ENCODE measurements around the gene ADI1. TPM values are rescaled to one million over a fixed set of nuclear protein-coding genes. Genes with fewer than 3 reads are reported as not detected.

ADI1 gene
- 100 to 1,000 TPM; 100 to 204 (median 175) TPM for total RNA-seq
- polyA plus RNA-seq = 100 to 1,000 TPM in 1 of 2 donors, 10 to 100 TPM in 1; 49.2 to 126 TPM
- long read RNA-seq, donor 1, transcript ADI1-201 (4 exons, 2,391 nt) = major isoform, 336 of 350 reads
- long read RNA-seq, donor 1, partial matches to known transcripts = 3 of 350 reads
- long read RNA-seq, donor 1, other reads (novel, unspliced or antisense) = 11 of 350 reads
- long read RNA-seq, donor 2, transcript ADI1-201 (4 exons, 2,391 nt) = major isoform, 329 of 349 reads
- long read RNA-seq, donor 2, partial matches to known transcripts = 4 of 349 reads
- long read RNA-seq, donor 2, other reads (novel, unspliced or antisense) = 15 of 349 reads
- long read RNA-seq, donor 3, transcript ADI1-201 (4 exons, 2,391 nt) = major isoform, 294 of 301 reads
- long read RNA-seq, donor 3, partial matches to known transcripts = 5 of 301 reads
- long read RNA-seq, donor 3, other reads (novel, unspliced or antisense) = 2 of 301 reads

- Histone ChIP-seq H3K4me3 (peak within 1 kb of the TSS; percentile 64 to 99 (median 86)), H3K27me3 (no peaks in the 10 kb centered on the region), H3K4me1 (peaks cover 5 to 64% (median 51%) of the 10 kb centered on the region in 9 donors), H3K27ac (peak within 1 kb of the TSS; percentile 96 to 100 (median 98)), H3K36me3 (peaks cover 0 to 18% (median 0%) of the 10 kb centered on the region in 9 donors), H3K9me3 (peaks cover 0 to 5% (median 0%) of the 10 kb centered on the region in 11 donors)
- WGBS, 2 donors = 3 to 6% methylated on average over 76 of the region's 76 CpGs
- ATAC-seq (peak; percentile 61 to 87 (median 76)), DNase-seq (peak; percentile 83 to 89)
- intact Hi-C loops (cut with DNase I) = loop anchor here in 3 of 10 donors (2.0 to 5.0 kb wide), 2 partner anchors 37 to 47 kb away; no protein-coding TSS in a partner anchor
- TF ChIP-seq, protein P1, sequence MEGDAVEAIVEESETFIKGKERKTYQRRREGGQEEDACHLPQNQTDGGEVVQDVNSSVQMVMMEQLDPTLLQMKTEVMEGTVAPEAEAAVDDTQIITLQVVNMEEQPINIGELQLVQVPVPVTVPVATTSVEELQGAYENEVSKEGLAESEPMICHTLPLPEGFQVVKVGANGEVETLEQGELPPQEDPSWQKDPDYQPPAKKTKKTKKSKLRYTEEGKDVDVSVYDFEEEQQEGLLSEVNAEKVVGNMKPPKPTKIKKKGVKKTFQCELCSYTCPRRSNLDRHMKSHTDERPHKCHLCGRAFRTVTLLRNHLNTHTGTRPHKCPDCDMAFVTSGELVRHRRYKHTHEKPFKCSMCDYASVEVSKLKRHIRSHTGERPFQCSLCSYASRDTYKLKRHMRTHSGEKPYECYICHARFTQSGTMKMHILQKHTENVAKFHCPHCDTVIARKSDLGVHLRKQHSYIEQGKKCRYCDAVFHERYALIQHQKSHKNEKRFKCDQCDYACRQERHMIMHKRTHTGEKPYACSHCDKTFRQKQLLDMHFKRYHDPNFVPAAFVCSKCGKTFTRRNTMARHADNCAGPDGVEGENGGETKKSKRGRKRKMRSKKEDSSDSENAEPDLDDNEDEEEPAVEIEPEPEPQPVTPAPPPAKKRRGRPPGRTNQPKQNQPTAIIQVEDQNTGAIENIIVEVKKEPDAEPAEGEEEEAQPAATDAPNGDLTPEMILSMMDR (IDR thresholded peaks at IDR 0.05) = peak in 1 of 9 donors; percentile 6
Observed at GRCh38 chr2:3519255-3520205, at the start of gene ADI1. Gene ADI1 (minus strand): TSS chr2:3519531. CDS start chr2:3519487, 44 bp downstream.

DNA sequence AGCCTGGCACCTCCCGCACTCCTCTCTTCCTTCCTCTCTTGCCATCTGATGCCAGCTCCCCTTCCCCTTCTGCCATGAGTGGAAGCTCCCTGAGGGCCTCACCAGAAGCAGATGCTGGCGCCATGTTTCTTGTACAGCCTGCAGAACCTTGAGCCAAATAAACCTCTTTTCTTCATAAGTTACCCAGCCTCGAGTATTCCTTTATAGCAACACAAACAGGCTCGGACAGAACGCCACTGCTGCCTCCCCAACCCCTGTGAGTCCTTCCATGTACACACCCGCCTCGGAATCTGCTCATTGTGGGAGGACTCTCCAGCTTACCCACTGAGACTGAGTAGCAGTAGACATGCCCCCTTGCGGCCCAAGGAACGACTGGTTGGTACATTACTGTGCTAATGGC lies 47.5 kb upstream of the ADI1 start:
- no peak for ATAC-seq
- TF ChIP-seq, protein P1 (IDR thresholded peaks at IDR 0.05) = no peak
- Histone ChIP-seq H3K9me3 (no peaks in the 10 kb centered on the region), H3K27ac (no peak overlapping the region), H3K36me3 (peaks cover 0 to 2% (median 0%) of the 10 kb centered on the region in 9 donors), H3K4me1 (no peaks in the 10 kb centered on the region), H3K27me3 (no peaks in the 10 kb centered on the region), H3K4me3 (no peak overlapping the region)
- no peak for DNase-seq
- 90 to 92% methylated on average over 9 of the region's 9 CpGs for WGBS, 2 donors
- intact Hi-C loops (cut with DNase I) = no loop called here

DNA sequence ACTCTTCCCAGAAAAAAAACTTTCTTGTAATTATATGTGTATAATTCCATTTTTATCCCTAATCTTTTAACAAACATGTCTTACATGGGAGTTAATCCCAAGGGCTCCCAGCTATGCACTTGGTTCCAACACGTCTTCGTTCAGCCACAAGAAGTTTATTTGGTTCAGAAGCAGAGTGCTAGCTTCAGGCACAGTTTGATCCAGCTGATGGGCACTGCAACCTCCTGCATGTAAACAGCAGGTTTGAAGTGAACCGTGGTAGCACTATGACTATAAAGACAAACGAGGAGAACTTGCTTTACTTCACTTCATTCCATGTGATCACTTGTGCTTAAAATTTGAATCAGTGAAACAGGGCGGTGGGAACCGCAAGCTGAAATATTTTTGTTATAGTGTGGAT lies 45.8 kb upstream of the ADI1 start:
- DNase-seq = no peak
- H3K4me1 ChIP-seq = no peaks in the 10 kb centered on the region
- WGBS, 2 donors = 81 to 95% methylated on average over 6 of the region's 6 CpGs
- no peak overlapping the region for H3K4me3 ChIP-seq
- intact Hi-C loops (cut with DNase I) = no loop called here
- H3K36me3 ChIP-seq = peaks cover 0 to 11% (median 0%) of the 10 kb centered on the region in 9 donors
- H3K9me3 ChIP-seq = no peaks in the 10 kb centered on the region
- no peaks in the 10 kb centered on the region for H3K27me3 ChIP-seq
- H3K27ac ChIP-seq = no peak overlapping the region
- no peak for ATAC-seq
- TF ChIP-seq, protein P1 (IDR thresholded peaks at IDR 0.05) = no peak

- TF ChIP-seq, protein P1 (IDR thresholded peaks at IDR 0.05) = no peak
- no peaks in the 10 kb centered on the region for H3K9me3 ChIP-seq
- H3K36me3 ChIP-seq = peaks cover 0 to 15% (median 0%) of the 10 kb centered on the region in 9 donors
- intact Hi-C loops (cut with DNase I) = no loop called here
- H3K27ac ChIP-seq = no peak overlapping the region
- H3K27me3 ChIP-seq = no peaks in the 10 kb centered on the region
- no peak overlapping the region for H3K4me3 ChIP-seq
- DNase-seq = no peak
- peaks cover 0 to 10% (median 8%) of the 10 kb centered on the region in 9 donors for H3K4me1 ChIP-seq
- no peak for ATAC-seq
- 92% methylated on average over 5 of the region's 5 CpGs for WGBS, 2 donors
Observed at GRCh38 chr2:3563521-3563976, 44.2 kb upstream of the ADI1 start.
